ENCODE data around the gene KIRREL1.

Gene KIRREL1

DNA sequence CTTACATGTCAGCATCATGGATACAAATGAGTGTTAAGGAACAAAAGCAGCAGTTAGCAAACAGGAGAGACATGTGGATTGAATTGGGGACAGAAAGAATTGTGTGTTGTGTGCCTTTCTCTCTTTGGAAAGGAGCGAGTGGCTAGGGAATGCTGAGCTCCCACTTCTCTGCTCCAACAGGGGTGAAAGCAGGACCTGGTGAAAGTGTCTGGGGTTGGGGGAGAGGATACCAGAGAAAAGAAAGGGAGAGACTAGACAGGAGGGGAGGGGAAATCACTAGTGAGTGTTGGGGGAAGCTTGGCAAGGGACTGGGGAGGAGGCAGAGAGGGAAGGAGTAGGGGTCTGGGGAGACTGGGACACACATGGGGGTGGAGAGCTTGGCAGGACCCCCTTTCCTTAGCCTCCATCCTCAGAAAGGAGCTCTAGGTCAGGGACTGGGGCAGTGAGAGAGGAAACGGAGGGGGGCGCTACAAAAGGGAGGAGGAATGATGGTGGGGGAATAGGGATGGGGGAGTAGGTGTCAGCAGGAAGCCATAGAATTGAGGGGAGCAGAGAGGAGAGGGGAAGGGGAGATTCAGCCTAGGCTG is 2.2 kb downstream of the KIRREL1 start:
- Histone ChIP-seq H3K36me3 (ENCODE audit: control insufficient read depth, low read depth, low read length) (no peaks in the 10 kb centered on the region), H3K9ac (ENCODE audit: low read length) (no peak overlapping the region), H3K9me3 (ENCODE audit: control insufficient read depth, low read depth, low read length) (no peaks in the 10 kb centered on the region), H3K4me3 (ENCODE audit: low read length) (peak overlapping the region; percentile 90), H3K27ac (ENCODE audit: low read length) (peak overlapping the region; percentile 4), H3K4me1 (ENCODE audit: control insufficient read depth, low read depth, low read length) (peaks cover 33% of the 10 kb centered on the region), H3K27me3 (ENCODE audit: control insufficient read depth, insufficient read depth, low read length) (peaks cover 8% of the 10 kb centered on the region)

DNA sequence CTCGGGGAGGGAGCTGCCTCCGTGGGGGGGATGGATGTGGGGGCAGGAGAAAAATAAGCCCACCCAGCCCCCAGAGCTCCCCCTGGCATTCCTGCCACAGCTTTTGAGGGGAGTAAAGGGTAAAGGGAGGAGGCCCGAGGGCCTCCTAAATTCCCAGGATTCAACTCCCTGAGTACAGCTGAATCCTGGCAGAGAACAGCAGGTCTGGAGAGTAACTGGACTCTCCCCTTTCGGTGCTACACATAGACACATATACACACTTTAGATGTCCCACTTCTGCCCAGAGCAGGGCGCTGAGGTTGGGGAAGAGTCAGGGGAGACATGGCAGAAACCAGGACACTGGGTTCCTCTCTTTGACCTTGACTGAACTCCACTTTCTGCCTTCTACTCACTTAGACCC is 3.0 kb downstream of the KIRREL1 start:
- no peak overlapping the region for H3K27ac ChIP-seq (ENCODE audit: low read length)
- H3K4me3 ChIP-seq (ENCODE audit: low read length), result no peak overlapping the region
- H3K36me3 ChIP-seq (ENCODE audit: control insufficient read depth, low read depth, low read length), result no peaks in the 10 kb centered on the region
- H3K4me1 ChIP-seq (ENCODE audit: control insufficient read depth, low read depth, low read length), result peaks cover 33% of the 10 kb centered on the region
- no peaks in the 10 kb centered on the region for H3K9me3 ChIP-seq (ENCODE audit: control insufficient read depth, low read depth, low read length)
- no peak overlapping the region for H3K9ac ChIP-seq (ENCODE audit: low read length)
- peaks cover 8% of the 10 kb centered on the region for H3K27me3 ChIP-seq (ENCODE audit: control insufficient read depth, insufficient read depth, low read length)

DNA sequence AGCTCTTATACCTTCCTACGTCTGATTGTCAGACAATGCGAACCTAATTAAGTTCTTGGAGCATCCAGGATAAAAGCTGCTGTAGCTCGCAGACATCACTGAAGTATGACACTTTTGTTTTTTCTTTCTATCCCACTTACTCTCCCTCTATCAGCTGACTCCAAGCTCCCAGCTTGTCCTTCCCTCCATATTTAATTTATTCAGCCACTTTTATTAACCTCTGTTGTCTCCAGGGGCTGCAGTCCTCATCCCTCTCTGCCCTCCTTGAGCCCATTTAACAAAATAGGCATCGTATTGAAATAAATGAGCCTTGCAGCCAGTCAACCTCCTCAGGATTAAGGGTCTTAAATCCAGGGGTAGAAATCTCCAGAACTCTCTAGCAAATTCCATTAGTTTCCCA is 7.1 kb downstream of the KIRREL1 start:
- Histone ChIP-seq H3K36me3 (ENCODE audit: control insufficient read depth, low read depth, low read length) (no peaks in the 10 kb centered on the region), H3K27me3 (ENCODE audit: control insufficient read depth, insufficient read depth, low read length) (no peaks in the 10 kb centered on the region), H3K9ac (ENCODE audit: low read length) (no peak overlapping the region), H3K4me1 (ENCODE audit: control insufficient read depth, low read depth, low read length) (peaks cover 38% of the 10 kb centered on the region), H3K27ac (ENCODE audit: low read length) (no peak overlapping the region), H3K4me3 (ENCODE audit: low read length) (no peak overlapping the region), H3K9me3 (ENCODE audit: control insufficient read depth, low read depth, low read length) (no peaks in the 10 kb centered on the region)

DNA sequence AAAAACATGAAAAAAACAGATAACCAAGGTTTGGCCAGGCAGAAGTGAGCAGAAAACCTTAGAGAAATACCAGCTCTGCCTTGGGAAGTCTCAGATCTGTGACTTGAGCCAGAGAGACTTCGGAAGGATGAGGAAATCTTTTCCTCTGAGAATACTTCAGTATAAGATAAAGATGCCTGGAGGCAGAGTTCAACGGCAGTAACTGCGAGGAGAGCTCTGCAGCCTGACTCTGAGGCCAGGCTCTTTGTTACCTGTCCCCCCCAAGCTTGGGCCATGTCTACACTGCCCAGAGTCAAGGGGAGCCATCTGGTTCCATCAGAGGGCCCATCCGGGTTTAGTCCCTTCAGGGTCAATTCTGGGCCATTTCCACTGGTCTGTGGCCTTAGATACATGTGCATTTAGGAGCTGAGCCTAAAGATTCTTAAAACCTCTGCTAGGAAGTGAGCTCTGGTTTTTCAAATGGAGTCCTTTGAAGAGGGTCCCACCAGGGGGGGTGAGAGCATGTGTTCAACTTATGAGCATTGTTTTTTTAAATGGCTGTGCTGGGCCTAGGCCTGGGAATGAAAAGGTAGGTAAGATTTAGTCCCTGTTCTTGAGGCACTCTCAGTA is 8.7 kb downstream of the KIRREL1 start:
- Histone ChIP-seq H3K9ac (ENCODE audit: low read length) (peak overlapping the region; percentile 19), H3K9me3 (ENCODE audit: control insufficient read depth, low read depth, low read length) (no peaks in the 10 kb centered on the region), H3K27me3 (ENCODE audit: control insufficient read depth, insufficient read depth, low read length) (no peaks in the 10 kb centered on the region), H3K36me3 (ENCODE audit: control insufficient read depth, low read depth, low read length) (no peaks in the 10 kb centered on the region), H3K4me1 (ENCODE audit: control insufficient read depth, low read depth, low read length) (peaks cover 22% of the 10 kb centered on the region), H3K4me3 (ENCODE audit: low read length) (no peak overlapping the region), H3K27ac (ENCODE audit: low read length) (no peak overlapping the region)

DNA sequence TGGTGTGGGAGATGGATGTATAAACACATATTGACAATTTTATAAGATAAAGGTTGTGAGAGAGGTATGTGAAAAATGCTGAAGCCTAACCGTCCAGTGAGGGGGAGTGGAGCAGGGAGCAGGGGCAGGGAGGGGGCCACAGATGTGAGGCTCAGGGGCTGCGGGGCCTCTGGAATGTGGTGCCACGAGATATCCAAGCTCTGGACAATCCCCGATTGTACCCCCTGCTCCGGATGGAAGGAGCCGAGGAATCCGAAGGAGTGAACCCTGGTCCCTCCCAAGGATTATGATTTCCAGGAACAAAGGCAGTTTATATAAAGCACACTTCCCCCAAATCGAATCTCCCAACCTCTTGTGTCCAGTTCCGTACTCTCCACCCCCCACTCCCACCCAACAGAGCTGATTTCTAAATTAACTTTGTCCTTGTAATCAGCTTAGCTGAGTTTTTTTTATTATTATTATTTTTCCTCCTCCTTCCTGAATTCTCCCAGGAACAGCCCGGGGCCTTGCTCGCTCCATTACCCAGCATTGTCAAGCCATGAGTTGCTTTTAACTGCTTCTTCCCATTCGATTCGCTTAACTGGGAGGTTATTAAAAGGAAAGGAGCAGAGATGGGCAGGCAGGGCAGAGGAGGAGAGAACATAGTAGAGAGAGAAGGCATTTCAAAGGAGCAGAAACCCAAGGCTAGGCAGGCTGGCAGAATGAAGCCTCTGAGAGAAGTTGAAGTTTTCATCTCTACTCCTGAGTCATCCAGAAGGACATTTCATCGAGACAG is 9.4 kb downstream of the KIRREL1 start:
- peaks cover 29% of the 10 kb centered on the region for H3K4me1 ChIP-seq (ENCODE audit: control insufficient read depth, low read depth, low read length)
- H3K9me3 ChIP-seq (ENCODE audit: control insufficient read depth, low read depth, low read length), result no peaks in the 10 kb centered on the region
- H3K9ac ChIP-seq (ENCODE audit: low read length), result peak overlapping the region; percentile 19
- no peak overlapping the region for H3K4me3 ChIP-seq (ENCODE audit: low read length)
- no peaks in the 10 kb centered on the region for H3K27me3 ChIP-seq (ENCODE audit: control insufficient read depth, insufficient read depth, low read length)
- peak overlapping the region; percentile 4 for H3K27ac ChIP-seq (ENCODE audit: low read length)
- no peaks in the 10 kb centered on the region for H3K36me3 ChIP-seq (ENCODE audit: control insufficient read depth, low read depth, low read length)

DNA sequence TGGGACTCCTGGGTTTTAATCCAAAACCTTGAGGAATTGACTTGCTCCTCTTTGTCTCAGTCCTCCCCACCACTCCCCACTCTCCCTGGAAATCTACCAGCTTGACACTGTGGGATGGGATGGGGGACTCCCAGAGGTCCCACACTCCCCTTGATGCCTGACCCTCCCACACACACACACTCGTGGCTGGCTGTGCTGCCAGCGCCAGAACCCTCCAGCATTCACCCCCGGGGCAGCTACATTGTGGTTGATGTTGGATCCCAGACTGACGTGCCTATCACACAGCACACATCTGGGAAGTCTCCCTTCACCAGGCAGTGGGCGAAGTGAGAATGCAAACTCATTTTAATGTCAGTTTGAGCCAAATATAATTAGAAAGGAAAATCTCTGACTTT is 10.0 kb downstream of the KIRREL1 start:
- H3K4me3 ChIP-seq (ENCODE audit: low read length), result no peak overlapping the region
- H3K36me3 ChIP-seq (ENCODE audit: control insufficient read depth, low read depth, low read length), result no peaks in the 10 kb centered on the region
- H3K9me3 ChIP-seq (ENCODE audit: control insufficient read depth, low read depth, low read length), result no peaks in the 10 kb centered on the region
- peak overlapping the region; percentile 4 for H3K27ac ChIP-seq (ENCODE audit: low read length)
- no peak overlapping the region for H3K9ac ChIP-seq (ENCODE audit: low read length)
- no peaks in the 10 kb centered on the region for H3K27me3 ChIP-seq (ENCODE audit: control insufficient read depth, insufficient read depth, low read length)
- peaks cover 35% of the 10 kb centered on the region for H3K4me1 ChIP-seq (ENCODE audit: control insufficient read depth, low read depth, low read length)

DNA sequence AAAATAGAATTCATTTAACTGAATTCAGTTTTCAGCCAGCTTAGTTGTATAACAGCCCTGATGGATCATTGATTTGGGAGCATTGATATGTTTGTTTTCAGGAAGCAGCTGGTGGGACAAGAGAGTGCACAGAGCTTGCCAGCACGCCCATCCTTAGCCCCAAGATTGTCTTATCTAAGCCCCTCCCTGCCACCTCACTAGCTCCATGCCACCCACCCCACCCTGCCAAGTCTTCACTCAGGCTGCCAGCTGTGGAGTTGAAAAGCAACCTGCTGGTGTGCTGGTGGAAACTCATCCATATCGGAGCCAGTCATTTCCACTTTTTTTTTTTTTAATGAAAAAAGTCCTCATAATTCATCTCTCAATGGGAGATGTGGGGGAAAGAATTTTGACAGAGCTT is 11.8 kb downstream of the KIRREL1 start:
- no peak overlapping the region for H3K27ac ChIP-seq (ENCODE audit: low read length)
- H3K9me3 ChIP-seq (ENCODE audit: control insufficient read depth, low read depth, low read length), result no peaks in the 10 kb centered on the region
- no peak overlapping the region for H3K9ac ChIP-seq (ENCODE audit: low read length)
- peaks cover 48% of the 10 kb centered on the region for H3K4me1 ChIP-seq (ENCODE audit: control insufficient read depth, low read depth, low read length)
- no peaks in the 10 kb centered on the region for H3K36me3 ChIP-seq (ENCODE audit: control insufficient read depth, low read depth, low read length)
- H3K27me3 ChIP-seq (ENCODE audit: control insufficient read depth, insufficient read depth, low read length), result no peaks in the 10 kb centered on the region
- no peak overlapping the region for H3K4me3 ChIP-seq (ENCODE audit: low read length)

DNA sequence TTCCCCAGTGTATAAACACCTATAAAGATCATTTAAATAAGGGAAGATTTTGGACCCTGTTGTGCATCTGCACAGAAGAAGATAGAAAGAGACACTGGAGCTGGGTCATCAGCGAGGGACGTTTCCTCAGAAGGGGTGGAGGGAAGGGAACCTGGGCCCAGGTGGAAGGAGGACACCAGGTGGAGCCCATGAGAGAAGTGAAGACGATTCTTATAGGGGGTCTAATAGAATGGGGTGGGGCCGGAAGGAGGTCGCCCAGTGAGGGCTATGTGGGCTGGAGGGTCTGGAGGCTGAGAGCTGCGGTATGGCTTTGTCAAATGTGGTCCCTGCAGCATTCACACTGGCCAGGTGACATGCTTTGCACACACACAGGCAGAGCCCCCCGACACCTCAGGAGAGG is 13.7 kb downstream of the KIRREL1 start:
- Histone ChIP-seq H3K9me3 (ENCODE audit: control insufficient read depth, low read depth, low read length) (no peaks in the 10 kb centered on the region), H3K36me3 (ENCODE audit: control insufficient read depth, low read depth, low read length) (no peaks in the 10 kb centered on the region), H3K27me3 (ENCODE audit: control insufficient read depth, insufficient read depth, low read length) (no peaks in the 10 kb centered on the region), H3K4me3 (ENCODE audit: low read length) (no peak overlapping the region), H3K4me1 (ENCODE audit: control insufficient read depth, low read depth, low read length) (peaks cover 59% of the 10 kb centered on the region), H3K9ac (ENCODE audit: low read length) (no peak overlapping the region), H3K27ac (ENCODE audit: low read length) (no peak overlapping the region)

DNA sequence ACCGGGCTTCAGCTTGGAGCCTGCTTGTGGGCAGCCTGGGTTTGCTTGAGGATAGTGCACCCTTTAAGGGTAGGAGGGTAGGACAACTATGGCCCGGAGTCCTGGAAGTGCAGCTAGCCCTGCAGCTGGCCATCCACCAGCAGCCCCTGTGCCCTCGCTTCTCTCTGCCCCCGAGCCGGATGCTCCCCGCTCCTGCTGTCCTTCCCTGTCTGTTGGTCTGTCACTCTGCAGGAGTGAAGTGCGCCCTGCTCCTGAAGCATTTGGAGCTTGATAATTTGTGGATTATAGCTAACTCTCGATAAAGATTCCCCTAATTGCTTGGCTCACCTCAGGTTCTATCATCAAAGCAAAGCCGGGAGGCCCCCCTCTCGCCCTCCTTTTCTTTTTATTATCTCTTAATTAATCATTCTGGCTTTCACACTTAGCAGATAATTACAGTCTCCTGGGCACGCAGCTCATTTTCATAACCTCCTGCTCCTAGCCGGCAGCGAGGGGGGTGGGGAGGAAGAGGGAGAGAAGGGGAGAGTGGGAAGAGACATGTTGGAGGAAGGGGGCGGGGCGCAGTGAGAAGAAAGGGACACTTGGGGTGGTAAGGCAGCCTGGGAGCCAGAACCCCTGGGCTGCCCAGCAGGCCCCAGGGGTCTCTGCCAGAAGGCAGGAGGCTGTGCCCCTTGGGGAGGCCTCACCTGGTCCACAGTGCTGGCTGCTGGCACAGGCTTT is 14.4 kb downstream of the KIRREL1 start:
- Histone ChIP-seq H3K4me3 (ENCODE audit: low read length) (no peak overlapping the region), H3K27ac (ENCODE audit: low read length) (no peak overlapping the region), H3K4me1 (ENCODE audit: control insufficient read depth, low read depth, low read length) (peaks cover 53% of the 10 kb centered on the region), H3K27me3 (ENCODE audit: control insufficient read depth, insufficient read depth, low read length) (no peaks in the 10 kb centered on the region), H3K9me3 (ENCODE audit: control insufficient read depth, low read depth, low read length) (no peaks in the 10 kb centered on the region), H3K36me3 (ENCODE audit: control insufficient read depth, low read depth, low read length) (no peaks in the 10 kb centered on the region), H3K9ac (ENCODE audit: low read length) (no peak overlapping the region)

DNA sequence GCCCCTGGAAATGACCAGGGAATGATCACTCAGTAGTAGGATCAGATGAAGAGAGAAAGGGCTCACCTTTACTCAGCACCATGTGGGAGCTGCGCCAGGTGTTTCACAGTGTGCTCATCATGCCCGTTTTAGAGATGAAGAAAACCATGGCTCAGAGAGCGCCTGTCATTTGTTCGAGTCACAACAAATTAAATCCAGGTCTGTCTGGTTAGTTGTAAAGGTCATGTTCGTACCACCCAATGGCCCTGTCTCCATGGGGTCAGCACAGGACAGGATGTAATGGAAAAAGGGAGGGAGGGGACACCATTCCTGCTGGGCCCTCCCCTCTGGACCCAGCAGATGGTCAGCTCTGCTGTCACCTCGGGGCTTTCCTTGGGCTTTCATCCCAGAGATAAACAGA is 15.2 kb downstream of the KIRREL1 start:
- Histone ChIP-seq H3K9me3 (ENCODE audit: control insufficient read depth, low read depth, low read length) (no peaks in the 10 kb centered on the region), H3K27me3 (ENCODE audit: control insufficient read depth, insufficient read depth, low read length) (no peaks in the 10 kb centered on the region), H3K4me1 (ENCODE audit: control insufficient read depth, low read depth, low read length) (peaks cover 48% of the 10 kb centered on the region), H3K9ac (ENCODE audit: low read length) (no peak overlapping the region), H3K36me3 (ENCODE audit: control insufficient read depth, low read depth, low read length) (no peaks in the 10 kb centered on the region), H3K27ac (ENCODE audit: low read length) (no peak overlapping the region), H3K4me3 (ENCODE audit: low read length) (no peak overlapping the region)

DNA sequence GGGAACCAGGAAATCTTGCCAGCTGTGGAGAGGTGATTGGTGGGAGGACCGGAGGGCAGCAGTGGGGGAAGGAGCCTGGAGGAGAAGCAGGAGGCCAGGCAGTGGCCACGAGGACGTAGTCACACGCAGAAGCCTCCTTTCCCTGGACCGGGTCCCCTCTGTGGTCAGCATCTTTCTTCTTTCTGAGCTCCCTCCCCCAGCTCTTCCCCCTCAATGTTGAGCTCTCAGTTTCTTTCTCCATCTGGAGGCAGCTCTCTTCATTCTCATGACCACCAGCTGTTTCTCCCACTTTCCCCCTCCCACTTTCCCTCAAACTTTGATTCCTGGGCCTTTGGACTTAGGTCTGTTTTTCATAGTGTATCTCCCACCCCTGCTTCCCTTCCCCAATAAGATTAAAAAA is 18.3 kb downstream of the KIRREL1 start:
- no peaks in the 10 kb centered on the region for H3K9me3 ChIP-seq (ENCODE audit: control insufficient read depth, low read depth, low read length)
- H3K36me3 ChIP-seq (ENCODE audit: control insufficient read depth, low read depth, low read length), result no peaks in the 10 kb centered on the region
- no peaks in the 10 kb centered on the region for H3K27me3 ChIP-seq (ENCODE audit: control insufficient read depth, insufficient read depth, low read length)
- H3K4me3 ChIP-seq (ENCODE audit: low read length), result no peak overlapping the region
- H3K4me1 ChIP-seq (ENCODE audit: control insufficient read depth, low read depth, low read length), result peaks cover 67% of the 10 kb centered on the region
- no peak overlapping the region for H3K9ac ChIP-seq (ENCODE audit: low read length)
- no peak overlapping the region for H3K27ac ChIP-seq (ENCODE audit: low read length)

All from iPS-18a (cell line).